Endothelial cell (in vitro differentiated cells): ENCODE results near the gene CCDC187. TPM values are rescaled to one million over a fixed set of nuclear protein-coding genes. Genes with fewer than 3 reads are reported as not detected.
"Not testable (repeated sequence)": the region's sequence is repeated elsewhere in the genome, so short reads cannot be mapped to it uniquely, and the experiment has no call there.

Source experiments
- DNase-seq: peaks from one replicate; pipeline ENCODE4 v3.0.0; 2021; ENCODE audit warnings: low spot score
- H3K27ac Mint-ChIP-seq: one replicate; pipeline ENCODE4 v1.8.0; 2021; ENCODE audit warnings: mixed read lengths, inconsistent platforms; ENCODE audit not compliant: unreplicated experiment
- H3K27me3 Mint-ChIP-seq: one replicate; pipeline ENCODE4 v1.8.0; 2021; ENCODE audit warnings: mild to moderate bottlenecking, moderate library complexity, mixed read lengths, inconsistent platforms; ENCODE audit not compliant: unreplicated experiment
- H3K36me3 Mint-ChIP-seq: one replicate; pipeline ENCODE4 v1.8.0; 2021; ENCODE audit warnings: mild to moderate bottlenecking, low read depth, mixed read lengths, inconsistent platforms; ENCODE audit not compliant: unreplicated experiment
- H3K4me1 Mint-ChIP-seq: one replicate; pipeline ENCODE4 v1.8.0; 2021; ENCODE audit warnings: mild to moderate bottlenecking, mixed read lengths, inconsistent platforms; ENCODE audit not compliant: unreplicated experiment
- H3K4me3 Mint-ChIP-seq: one replicate; pipeline ENCODE4 v1.8.0; 2021; ENCODE audit warnings: mild to moderate bottlenecking, mixed read lengths, inconsistent platforms; ENCODE audit not compliant: unreplicated experiment
- H3K9me3 Mint-ChIP-seq: one replicate; pipeline ENCODE4 v1.8.0; 2021; ENCODE audit warnings: mixed read lengths, inconsistent platforms; ENCODE audit not compliant: unreplicated experiment
- CTCF ChIP-seq: fragments of 200-600 bp; sonication (generic); IDR thresholded peaks from one replicate; pipeline ENCODE4 v1.5.0; 2021; ENCODE audit warnings: antibody characterized with exemption; ENCODE audit not compliant: unreplicated experiment
- total RNA-seq: library from RNA; stranded (reverse); fragmentation: NEBNext Ultra II Directional; extraction: Animal tissue kit (Norgen Biotek cat#: 25700); gene quantifications from one replicate; pipeline ENCODE4 v1.2.1, GENCODE V29; 2021; ENCODE audit not compliant: unreplicated experiment

Gene CCDC187
- total RNA-seq, 1 donor from 2014 or later = 0.05 TPM

DNA sequence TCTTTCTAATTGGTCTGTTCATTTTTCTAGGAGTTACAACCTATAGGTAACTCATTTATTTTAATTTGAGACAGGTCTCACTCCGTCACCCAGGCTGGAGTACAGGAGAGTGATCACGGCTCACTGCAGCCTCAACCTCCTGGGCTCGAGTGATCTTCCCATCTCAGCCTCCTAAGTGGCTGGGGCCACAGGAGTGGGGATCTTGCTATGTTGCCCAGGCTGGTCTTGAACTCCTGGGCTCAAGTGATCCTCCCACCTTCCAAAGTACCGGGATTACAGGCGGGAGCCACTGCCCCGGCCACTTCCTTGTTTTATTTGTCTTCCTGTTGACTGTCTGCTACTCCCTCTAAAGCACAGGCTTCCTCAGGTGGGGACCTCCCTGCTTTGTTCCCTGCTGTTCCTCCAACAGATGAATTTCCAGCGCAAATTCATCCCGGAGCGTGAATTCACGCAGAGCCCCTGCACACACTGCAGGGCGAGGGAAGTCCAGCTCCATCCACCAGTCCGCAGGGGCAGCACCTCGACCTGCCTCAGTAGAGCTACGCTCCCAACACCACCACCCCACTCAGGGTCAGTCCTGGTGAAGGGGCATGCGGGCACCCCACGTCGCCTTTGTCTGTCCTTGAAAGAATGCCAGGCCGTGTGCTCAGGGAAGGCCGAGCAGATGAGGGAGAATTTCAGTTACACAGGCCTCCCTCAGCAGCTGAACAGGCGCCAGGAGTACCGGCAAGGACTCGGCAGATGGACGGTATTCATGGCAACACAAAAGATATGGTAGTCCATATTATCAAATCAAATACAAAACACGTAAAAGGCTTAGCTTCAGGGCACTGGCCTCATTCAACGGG lies 64.5 kb downstream of the CCDC187 start:
- Mint-ChIP-seq H3K4me3 (no peak overlapping the region), H3K4me1 (peaks cover 33% of the 10 kb centered on the region), H3K27ac (peak overlapping the region; percentile 78), H3K27me3 (peaks cover 7% of the 10 kb centered on the region), H3K36me3 (peaks cover 11% of the 10 kb centered on the region), H3K9me3 (no peaks in the 10 kb centered on the region)
- no peak for TF ChIP-seq CTCF
- no peak for DNase-seq

- no peak overlapping the region for H3K4me3 Mint-ChIP-seq
These were observed 65.6 kb downstream of the CCDC187 start for GRCh38 chr9:136238342-136238732.

DNA sequence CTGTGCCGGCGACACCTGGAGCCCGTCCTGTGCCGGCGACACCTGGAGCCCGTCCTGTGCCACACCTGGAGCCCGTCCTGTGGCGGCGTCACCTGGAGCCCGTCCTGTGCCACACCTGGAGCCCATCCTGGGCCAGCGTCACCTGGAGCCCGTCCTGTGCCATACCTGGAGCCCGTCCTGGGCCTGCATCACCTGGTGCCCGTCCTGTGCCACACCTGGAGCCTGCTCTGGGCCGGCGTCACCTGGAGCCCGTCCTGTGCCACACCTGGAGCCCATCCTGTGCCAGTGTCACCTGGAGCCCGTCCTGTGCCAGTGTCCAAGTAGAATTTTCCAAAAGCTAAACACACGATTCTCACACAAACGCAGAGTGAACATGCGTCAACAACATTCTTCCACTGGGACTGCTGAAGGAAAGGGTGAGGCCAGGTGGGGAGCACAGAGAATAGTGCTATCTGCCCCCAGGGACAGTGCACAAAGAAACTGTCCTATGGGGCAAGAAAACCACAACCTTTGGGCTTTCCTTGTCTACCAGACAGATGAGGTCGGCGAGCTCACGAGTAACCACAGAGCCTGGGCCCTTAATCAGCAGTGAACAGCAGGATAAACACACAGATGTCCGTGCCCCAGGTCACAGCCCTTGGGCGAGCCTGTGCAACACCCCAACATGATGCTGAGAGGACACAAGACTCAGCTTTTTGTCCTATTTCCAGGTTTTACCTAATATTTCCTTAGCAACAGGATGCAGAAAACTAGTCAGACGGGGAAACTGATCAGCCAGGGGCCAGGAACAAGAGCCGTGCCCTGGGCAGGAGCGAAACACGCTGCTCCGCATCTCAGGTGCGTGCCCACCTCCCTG lies 66.2 kb downstream of the CCDC187 start:
- no peaks in the 10 kb centered on the region for H3K9me3 Mint-ChIP-seq
- peak overlapping the region; percentile 24 for H3K27ac Mint-ChIP-seq
- DNase-seq = no peak
- peaks cover 6% of the 10 kb centered on the region for H3K27me3 Mint-ChIP-seq
- H3K4me3 Mint-ChIP-seq = no peak overlapping the region
- peaks cover 21% of the 10 kb centered on the region for H3K4me1 Mint-ChIP-seq
- TF ChIP-seq CTCF = no peak
- H3K36me3 Mint-ChIP-seq = peaks cover 16% of the 10 kb centered on the region

More at GRCh38 chr9:136238342-136238732, 65.6 kb downstream of the CCDC187 start:
- peak overlapping the region; percentile 24 for H3K27ac Mint-ChIP-seq
- no peak for TF ChIP-seq CTCF
- DNase-seq = no peak
- H3K4me1 Mint-ChIP-seq = peaks cover 23% of the 10 kb centered on the region
- peaks cover 15% of the 10 kb centered on the region for H3K36me3 Mint-ChIP-seq
- H3K27me3 Mint-ChIP-seq = peaks cover 6% of the 10 kb centered on the region
- H3K9me3 Mint-ChIP-seq = no peaks in the 10 kb centered on the region

DNA sequence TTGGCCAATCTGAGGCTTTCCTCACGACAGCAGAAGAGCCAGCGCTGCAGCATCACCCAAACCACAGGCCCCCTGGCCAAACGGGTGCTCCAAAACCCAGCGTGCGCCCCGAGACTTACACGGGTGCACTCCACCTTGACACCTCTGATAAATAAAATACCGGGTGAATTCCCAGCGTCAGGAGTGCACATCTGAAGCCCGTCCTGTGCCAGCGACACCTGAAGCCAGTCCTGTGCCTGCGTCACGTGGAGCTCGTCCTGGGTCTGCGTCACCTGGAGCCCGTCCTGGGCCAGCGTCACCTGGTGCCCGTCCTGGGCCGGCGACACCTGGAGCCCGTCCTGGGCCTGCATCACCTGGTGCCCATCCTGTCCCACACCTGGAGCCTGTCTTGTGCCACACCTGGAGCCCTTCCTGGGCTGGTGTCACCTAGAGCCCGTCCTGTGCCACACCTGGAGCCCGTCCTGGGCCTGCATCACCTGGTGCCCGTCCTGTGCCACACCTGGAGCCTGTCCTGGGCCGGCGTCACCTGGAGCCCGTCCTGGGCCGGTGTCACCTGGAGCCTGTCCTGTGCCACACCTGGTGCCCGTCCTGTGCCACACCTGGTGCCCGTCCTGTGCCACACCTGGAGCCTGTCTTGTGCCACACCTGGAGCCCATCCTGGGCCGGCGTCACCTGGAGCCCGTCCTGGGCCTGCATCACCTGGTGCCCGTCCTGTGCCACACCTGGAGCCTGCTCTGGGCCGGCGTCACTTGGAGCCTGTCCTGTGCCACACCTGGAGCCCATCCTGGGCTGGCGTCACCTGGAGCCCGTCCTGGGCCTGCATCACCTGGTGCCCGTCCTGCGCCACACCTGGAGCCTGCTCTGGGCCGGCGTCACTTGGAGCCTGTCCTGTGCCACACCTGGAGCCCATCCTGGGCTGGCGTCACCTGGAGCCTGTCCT lies 67.2 kb downstream of the CCDC187 start:
- Mint-ChIP-seq H3K36me3 (peaks cover 16% of the 10 kb centered on the region), H3K4me1 (peaks cover 24% of the 10 kb centered on the region)
- H3K4me3 Mint-ChIP-seq, H3K27ac Mint-ChIP-seq, H3K9me3 Mint-ChIP-seq, H3K27me3 Mint-ChIP-seq, DNase-seq: not testable (repeated sequence)
